IPS-NIHi7 (cell line): ENCODE measurements around the gene TSPAN9.

ENCODE experiments used
- DNase-seq: peaks from one replicate; pipeline ENCODE4 v3.0.0; 2012; ENCODE audit warnings: mixed read lengths; ENCODE audit errors: extremely low spot score

Gene TSPAN9

DNA sequence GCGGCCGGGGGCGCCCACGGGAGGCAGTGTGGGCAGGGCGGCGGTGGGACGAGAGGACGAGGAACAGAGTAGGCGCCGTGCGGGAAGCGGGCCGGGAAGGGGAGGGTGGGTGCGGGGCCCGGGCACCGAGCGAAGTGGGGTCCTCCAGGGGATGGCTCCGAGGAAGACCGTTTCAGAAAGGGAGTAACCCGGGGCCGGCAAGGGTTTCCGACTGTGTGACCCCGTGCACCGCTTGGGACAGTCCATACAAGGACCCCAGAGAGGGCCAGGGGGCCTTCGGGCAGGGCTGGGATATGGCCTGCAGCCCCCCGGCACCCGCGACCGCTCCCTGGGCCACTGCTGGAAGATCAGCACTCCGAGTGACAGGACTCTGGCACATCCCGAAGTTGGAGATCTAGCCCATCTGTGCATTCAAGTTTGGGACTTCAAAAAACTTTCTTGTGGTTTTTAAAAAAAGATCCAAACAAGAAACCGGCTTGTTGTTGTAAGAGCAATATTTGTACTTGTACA is 448 bp downstream of the TSPAN9 start:
- no peak for DNase-seq

GRCh38 chr12:3078086-3078820 is 1.1 kb downstream of the TSPAN9 start:
- DNase-seq: peak; percentile 36

DNA sequence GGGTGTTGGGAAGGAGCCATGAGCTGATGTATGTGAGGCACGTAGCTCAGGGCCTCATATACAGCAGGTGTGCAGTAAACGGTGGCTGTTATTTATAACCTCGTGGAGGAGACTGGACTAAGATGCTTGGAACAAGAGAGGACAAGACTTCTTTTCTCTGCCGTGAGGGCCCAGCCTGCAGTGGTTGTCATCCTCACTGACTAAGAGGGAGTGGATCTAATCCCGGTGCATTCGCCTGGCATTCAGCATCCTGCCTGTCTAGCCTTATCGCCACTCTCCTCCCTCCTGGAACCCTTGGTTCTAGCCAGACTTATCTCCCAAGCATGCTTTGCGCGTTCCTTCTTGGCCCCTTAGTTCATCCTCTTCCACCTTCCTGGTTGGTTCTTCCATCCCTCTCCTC is 3.9 kb downstream of the TSPAN9 start:
- no peak for DNase-seq

GRCh38 chr12:3081886-3082285 is 4.7 kb downstream of the TSPAN9 start:
- DNase-seq: no peak

DNA sequence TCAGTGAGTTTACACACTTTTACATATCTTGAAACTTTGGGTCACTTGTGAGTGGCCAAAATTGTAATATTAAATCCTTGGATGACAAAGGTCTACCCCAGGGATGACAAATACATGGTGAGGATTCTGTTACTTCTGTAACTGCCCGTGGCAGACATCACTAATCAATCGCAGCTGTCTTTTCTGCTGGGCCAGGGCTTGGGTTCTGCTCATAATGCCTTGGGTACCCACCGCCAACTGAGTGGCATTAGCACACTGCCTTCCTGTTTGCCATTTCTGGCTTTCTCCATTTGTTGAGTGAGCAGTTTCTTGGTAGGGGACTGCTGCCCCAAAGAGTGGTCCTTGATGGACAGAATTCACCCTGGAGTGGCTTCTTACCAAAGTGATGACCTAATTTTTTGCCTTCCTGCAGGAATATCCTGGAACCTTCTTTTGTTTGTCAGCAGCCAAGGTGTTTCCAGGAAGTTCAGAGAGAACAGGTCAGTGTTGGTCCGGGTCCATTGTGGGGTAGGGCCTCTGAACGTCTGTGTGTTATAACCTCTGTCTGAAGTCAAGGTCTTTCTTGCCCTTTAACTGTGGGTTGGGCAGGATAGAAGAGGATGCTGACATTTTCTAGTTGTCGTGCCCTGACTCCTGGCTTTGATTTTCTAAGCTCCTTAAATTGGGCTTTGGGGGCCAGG is 6.2 kb downstream of the TSPAN9 start:
- no peak for DNase-seq

- no peak for DNase-seq
These were observed 6.8 kb downstream of the TSPAN9 start for GRCh38 chr12:3083921-3084347.

DNA sequence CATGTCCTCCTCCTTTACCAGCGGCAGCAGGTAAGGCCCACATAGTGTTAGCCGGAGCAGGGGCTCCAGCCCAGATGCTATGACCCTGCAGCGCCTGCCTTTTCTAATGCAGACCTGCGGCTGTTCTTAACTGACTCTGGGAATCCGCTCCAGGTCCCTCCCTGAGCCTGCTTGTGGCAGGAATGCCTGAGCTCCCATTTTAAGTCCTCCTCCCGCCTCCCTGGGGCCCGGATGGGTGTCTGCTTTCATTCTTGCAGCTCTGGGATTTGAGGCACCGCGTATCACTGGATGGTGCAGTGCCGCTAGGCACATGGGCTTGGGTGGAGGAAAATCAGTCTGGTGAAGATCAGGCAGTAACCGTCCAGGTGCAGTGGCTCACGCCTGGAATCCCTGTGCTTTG is 7.6 kb downstream of the TSPAN9 start:
- DNase-seq: peak; percentile 78

- no peak for DNase-seq
These were observed 8.4 kb downstream of the TSPAN9 start for GRCh38 chr12:3085341-3086139.

GRCh38 chr12:3086211-3086610 is 9.0 kb downstream of the TSPAN9 start:
- DNase-seq: no peak

DNA sequence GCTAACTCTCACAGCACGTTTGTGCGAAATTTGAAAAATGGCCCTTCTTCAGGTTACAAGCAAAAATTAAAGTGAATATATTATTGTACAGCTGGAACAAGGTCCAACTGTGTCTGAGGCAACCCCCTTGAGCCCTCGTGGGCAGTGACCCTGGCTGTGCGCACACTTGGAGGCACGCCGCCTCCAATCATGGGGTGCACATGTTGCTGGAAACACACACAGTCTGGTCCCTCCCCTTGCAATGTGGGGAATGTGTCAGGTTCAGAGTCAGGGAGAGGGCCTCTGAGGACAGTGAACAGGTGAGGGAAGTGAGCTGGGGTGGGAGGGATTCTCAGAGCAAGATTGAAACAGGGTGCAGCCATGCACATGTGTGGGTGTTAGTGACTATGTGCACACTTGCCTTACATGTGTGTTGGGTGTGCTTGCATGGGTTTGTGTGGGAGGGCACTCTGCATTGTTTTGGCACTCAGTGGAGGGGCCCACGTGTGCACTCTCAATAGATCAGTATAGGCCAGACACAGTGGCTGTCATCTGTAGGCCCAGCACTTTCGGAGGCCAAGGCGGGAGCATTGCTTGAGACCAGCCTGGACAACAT is 9.6 kb downstream of the TSPAN9 start:
- DNase-seq: no peak

DNA sequence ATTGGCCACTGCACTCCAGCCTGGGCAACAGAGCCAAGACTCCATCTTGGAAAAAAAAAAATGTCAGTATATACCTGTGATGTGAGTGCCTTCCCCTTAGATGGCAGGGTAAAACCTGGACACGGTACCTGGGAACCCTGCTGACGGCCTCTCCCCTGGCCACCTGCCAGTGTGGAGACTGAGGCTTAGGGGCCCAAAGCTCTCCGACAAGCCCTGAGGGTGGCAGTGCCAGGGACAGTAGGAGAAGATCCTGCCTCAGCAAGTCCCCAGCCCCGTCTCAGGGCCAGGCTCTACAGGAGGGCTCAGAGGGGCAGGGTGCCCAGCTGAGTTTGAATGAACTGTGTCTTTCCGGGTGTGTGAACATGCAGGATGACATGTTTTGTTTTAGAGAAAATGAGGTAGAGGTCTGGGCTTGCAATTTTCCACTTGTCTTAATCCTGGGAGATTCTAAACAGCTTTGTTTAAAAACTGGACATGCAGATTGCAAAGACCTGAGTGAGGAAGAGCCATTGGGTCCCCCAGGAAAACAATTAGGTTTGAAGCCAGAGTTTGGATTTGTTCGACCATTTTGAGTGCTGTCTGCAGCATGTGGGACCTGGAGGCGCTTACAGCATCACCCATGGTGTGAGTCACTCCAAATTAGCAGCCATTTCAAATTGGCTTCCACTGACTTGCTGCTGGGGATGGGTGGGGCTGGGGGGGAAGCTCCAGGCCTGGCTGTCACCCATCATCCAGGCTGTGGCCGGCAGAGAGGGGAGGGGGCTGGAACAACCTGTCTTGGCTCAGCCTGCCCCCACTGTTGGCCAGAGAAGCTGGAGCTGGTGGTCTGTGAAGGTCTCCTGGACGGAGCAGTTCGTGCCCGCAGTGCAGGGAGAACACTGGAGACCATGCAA is 10.8 kb downstream of the TSPAN9 start:
- no peak for DNase-seq

DNA sequence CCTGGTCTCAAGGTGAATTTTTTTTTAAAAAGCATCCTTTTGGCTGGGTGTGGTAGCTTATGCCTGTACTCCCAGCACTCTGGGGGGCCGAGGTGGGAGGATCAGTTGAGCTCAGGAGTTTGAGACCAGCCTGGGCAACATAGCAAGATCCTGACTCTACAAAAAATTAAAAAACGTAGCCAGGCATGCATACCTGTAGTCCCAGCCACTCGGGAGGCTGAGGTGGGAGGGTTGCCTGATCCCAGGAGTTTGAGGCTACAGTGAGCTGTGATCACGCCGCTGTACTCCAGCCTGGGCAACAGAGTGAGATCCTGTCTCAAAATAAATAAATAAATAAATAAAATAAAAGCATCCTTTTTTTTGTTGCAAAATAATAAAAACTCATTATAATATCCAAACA is 12.4 kb downstream of the TSPAN9 start:
- DNase-seq: no peak

GRCh38 chr12:3090240-3091037 is 13.3 kb downstream of the TSPAN9 start:
- no peak for DNase-seq

DNA sequence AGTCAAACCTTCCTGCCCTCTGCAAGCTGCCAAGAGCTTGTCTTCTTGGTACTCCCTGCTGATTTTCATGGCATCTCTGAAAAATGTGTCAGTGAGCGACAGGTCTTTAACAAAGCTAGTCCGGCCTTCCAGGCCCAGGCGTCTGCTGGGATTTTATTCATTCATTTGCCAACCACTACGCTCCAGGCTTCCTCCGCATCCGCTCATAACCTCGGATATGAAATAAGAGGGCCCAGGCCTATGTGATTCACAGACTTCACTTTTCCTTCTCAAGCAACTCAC is 13.8 kb downstream of the TSPAN9 start:
- no peak for DNase-seq

DNA sequence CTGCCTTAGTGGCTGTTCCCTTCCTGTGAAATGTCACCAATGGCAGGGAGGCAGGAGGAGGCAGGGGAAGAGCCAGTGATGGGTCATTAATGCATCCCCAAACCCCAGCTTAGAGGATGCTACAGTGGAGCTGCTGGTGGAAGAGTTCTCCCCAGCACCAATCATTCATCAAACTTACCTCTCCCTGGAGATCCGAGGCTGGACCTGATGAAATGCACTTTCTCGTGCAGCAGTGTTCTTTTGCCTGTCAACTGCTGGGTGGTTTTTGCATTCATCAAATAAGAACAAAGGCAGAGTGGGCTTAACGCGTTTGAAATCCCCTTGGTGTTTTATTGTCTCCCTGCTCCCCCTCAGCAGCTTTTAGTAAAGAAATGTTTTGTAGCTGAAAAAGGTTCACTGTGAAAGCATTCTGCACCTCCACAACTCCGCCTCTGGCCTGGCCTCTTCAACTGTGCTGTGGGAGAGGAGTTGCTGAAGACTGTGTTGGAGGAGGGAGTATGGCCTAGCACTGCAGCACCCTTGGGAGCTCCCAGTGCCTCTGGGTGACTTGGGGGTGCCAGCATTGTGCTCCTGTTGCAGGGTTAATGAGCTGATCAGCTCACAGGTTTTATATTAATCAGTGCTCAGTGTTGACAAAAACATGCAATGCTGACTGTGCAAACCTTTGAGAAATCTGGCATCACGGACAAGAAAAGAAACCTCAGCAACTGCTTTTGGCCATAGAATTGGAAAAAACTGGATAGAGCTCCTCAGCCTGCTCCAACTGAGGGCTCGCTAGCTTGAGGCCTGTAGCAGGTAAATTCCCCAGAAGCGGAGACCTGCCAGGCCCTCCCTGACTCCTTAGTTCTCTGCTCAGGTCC is 14.4 kb downstream of the TSPAN9 start:
- no peak for DNase-seq

DNA sequence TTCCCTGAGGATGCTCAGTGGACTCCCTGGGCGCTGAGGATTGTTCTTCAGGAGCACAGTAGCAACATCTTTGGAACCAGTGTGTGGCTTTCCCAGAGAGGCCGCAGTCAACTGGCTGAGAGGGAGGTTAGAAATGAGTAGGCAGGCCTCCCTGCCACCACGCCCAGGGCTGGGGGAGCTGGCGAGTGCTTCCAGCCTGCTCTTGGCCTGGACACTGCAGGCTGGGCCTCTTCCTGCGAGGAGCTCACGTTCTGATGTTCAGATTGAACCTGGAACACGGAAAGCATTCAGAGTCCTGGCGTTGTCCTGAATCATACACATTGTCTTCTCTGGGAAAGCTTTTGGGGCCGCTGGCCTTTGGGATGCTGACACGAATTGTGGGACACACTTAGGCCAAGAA is 15.6 kb downstream of the TSPAN9 start:
- no peak for DNase-seq

GRCh38 chr12:3097186-3097804 is 20.1 kb downstream of the TSPAN9 start:
- no peak for DNase-seq

DNA sequence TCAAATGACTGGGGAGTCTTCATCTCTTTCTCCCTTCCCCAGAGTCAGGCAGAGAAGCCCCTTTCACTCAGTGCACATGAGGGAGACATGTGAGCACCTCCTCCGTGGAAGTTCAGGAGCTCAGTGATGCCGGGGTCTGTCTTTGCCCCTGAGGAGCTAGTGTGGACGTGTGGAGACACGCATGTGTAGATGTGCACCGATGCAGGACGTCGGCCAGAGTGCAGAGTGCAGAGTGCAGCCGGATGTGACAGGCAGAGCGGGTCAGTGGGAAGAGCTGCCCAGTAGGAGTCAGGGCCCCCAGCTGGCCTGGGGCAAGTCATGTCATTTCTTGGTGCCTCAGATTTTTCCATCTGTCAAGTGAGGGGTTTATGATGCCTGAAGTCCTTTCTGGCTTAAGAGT is 20.7 kb downstream of the TSPAN9 start:
- DNase-seq: no peak

- DNase-seq: no peak
These were observed 21.3 kb downstream of the TSPAN9 start for GRCh38 chr12:3098436-3098835.
